Testis (tissue), 3 donors: ENCODE results near the gene LRG1. TPM values are rescaled to one million over a fixed set of nuclear protein-coding genes. Genes with fewer than 3 reads are reported as not detected.

ENCODE experiments used
- DNase-seq: peaks from one replicate; pipeline ENCODE4 v3.0.0-alpha.2; 2019
- H3K27ac ChIP-seq, 2 donors: fragments of 200-600 bp; sonication (generic); one replicate each; pipeline ENCODE4 v1.5.1; 2019
- H3K27me3 ChIP-seq: fragments of 200-600 bp; sonication (generic); one replicate; pipeline ENCODE4 v1.5.1; 2019
- H3K36me3 ChIP-seq: fragments of 200-600 bp; sonication (generic); one replicate; pipeline ENCODE4 v1.5.1; 2017; ENCODE audit warnings: low read depth; ENCODE audit errors: missing control alignments
- H3K4me1 ChIP-seq: fragments of 200-600 bp; sonication (generic); one replicate; pipeline ENCODE4 v1.5.1; 2019
- H3K4me3 ChIP-seq, 2 donors: fragments of 200-600 bp; sonication (generic); one replicate each; pipeline ENCODE4 v1.5.1; 2017 to 2019
- H3K9me3 ChIP-seq: fragments of 200-600 bp; sonication (generic); one replicate; pipeline ENCODE4 v1.5.1; 2017
- POLR2A ChIP-seq: fragments of 450-650 bp; IDR thresholded peaks from one replicate; pipeline ENCODE4 v1.6.1; 2017; ENCODE audit warnings: antibody characterized with exemption, mild to moderate bottlenecking, moderate library complexity
- WGBS, 2 donors: methylation state at CpG; one replicate each; pipeline ENCODE4 v1.1.5; 2018; 5-methylcytosine and 5-hydroxymethylcytosine counted together
- intact Hi-C: fragments of 100-400 bp; cut with DNase I; formaldehyde crosslinking; loops from one replicate; pipeline ENCODE4 v1.15.1; 2023; ENCODE audit warnings: low total_unique reads
- polyA plus RNA-seq: library from polyadenylated mRNA; stranded (reverse); fragments of 350-450 nt; fragmentation: Illumina TruSeq; extraction: RNeasy Lipid Tissue Mini Kit (QIAGEN cat#74804); gene quantifications from one replicate; pipeline ENCODE4 v1.2.3, GENCODE V29; 2014; ENCODE audit warnings: low read depth, low replicate concordance; ENCODE audit not compliant: insufficient read depth
- total RNA-seq, 2 donors: library from RNA; depleted of rRNA; stranded (reverse); fragments of >200 nt; gene quantifications; one replicate each; pipeline ENCODE4 v1.2.3, GENCODE V29; 2016
- TF ChIP-seq, protein P1 (sequence below), 3 experiments: fragments of 450-650 bp in 2 of 3; fragments of 200-600 bp in 1 of 3; sonication (generic) in 1 of 3; IDR thresholded peaks; one replicate each; pipeline ENCODE4 v1.5.1; 2016 to 2019; ENCODE audit warnings: antibody characterized with exemption in 3 of 3, mild to moderate bottlenecking in 2 of 3, moderate library complexity in 1 of 3

LRG1 gene
- total and polyA plus RNA-seq, 3 donors from 2014 or later = 0.24 to 0.58 (median 0.25) TPM

DNA sequence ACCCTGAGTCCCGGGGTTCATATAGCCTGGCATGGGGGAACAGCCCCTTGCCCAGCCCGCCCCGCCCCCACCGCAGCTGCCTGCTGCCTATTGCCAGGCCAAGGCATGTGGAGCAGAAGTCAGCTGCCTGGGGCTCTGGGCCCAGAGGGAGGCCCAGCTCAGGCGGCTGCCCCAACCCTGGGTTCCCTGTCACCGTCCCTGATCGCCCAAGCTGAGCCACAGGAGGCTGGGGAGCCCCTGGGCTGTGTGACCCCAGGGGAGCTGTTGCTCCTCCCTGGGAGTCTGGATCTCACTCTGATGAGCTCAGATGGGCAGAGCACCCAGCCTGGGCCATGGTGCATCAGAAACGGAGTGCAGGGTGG is 22.9 kb downstream of the LRG1 start:
- Histone ChIP-seq H3K27ac (no peak overlapping the region), H3K4me1 (peaks cover 10% of the 10 kb centered on the region), H3K36me3 (no peaks in the 10 kb centered on the region), H3K27me3 (no peaks in the 10 kb centered on the region), H3K9me3 (no peaks in the 10 kb centered on the region), H3K4me3 (no peak overlapping the region)
- DNase-seq = no peak
- 61% methylated on average over 8 of the region's 8 CpGs; no CpG with 5 or more reads in 1 of the 2 donors for WGBS, 2 donors
- TF ChIP-seq, protein P1, sequence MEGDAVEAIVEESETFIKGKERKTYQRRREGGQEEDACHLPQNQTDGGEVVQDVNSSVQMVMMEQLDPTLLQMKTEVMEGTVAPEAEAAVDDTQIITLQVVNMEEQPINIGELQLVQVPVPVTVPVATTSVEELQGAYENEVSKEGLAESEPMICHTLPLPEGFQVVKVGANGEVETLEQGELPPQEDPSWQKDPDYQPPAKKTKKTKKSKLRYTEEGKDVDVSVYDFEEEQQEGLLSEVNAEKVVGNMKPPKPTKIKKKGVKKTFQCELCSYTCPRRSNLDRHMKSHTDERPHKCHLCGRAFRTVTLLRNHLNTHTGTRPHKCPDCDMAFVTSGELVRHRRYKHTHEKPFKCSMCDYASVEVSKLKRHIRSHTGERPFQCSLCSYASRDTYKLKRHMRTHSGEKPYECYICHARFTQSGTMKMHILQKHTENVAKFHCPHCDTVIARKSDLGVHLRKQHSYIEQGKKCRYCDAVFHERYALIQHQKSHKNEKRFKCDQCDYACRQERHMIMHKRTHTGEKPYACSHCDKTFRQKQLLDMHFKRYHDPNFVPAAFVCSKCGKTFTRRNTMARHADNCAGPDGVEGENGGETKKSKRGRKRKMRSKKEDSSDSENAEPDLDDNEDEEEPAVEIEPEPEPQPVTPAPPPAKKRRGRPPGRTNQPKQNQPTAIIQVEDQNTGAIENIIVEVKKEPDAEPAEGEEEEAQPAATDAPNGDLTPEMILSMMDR (IDR thresholded peaks at IDR 0.05) = no peak
- TF ChIP-seq POLR2A = no peak
- intact Hi-C loops = no loop called here

DNA sequence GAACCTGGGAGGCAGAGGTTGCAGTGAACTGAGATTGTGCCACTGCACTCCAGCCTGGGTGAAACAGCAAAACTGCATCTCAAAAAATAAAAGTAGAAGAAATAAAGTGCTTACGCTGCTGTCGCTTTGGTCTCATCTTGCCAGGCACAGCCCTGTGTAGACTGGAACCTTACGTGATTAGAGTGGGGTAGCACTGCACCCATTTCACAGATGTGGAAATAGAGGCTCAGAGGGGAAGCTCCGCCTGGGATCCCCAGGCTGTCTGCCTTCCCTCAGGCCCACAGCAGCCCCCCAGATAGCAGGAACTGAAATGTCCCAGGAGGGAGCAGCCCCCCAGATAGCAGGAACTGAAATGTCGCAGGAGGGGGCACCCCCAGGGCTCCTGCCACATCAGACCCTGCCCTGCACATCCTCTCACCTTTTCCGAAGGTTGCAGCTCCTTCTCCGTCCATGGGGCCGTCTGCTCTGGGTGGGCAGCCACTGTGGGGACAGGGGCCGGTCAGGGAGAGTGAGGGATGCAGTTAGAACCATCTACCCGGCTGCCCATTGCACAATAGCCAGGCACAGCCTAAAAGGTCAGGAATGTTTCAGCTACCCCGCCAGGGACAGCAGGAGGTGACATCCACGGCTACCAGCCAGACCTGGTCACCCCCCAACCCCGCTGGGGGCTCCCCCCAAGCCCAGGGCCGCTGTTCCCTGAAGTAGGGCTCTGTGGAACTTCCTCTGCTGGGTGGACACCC is 23.5 kb downstream of the LRG1 start:
- H3K4me1 ChIP-seq = peaks cover 10% of the 10 kb centered on the region
- H3K9me3 ChIP-seq = no peaks in the 10 kb centered on the region
- H3K27ac ChIP-seq = no peak overlapping the region
- TF ChIP-seq, protein P1 (IDR thresholded peaks at IDR 0.05) = no peak
- TF ChIP-seq POLR2A = no peak
- H3K36me3 ChIP-seq = no peaks in the 10 kb centered on the region
- 82% methylated on average over 10 to 14 of the region's 14 CpGs for WGBS, 2 donors
- no peak overlapping the region for H3K4me3 ChIP-seq
- H3K27me3 ChIP-seq = no peaks in the 10 kb centered on the region
- intact Hi-C loops = no loop called here
- no peak for DNase-seq

DNA sequence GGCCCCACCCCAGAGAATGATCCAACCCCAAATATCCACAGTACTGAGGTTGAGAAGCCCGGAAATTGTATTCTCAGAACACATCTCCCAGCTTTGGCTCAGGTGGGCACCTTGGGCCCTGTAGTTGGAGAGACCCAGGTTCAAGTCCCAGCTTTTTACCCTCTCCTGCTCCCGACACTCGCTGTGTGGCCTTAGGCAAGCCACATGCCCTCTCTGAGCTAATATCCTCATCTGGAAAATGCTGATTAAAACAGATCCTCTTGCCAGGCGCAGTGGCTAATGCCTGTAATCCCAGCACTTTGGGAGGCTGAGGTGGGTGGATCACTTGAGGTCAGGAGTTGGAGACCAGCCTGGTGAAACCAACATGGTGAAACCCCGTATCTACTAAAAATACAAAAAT is 24.1 kb downstream of the LRG1 start:
- TF ChIP-seq, protein P1 (IDR thresholded peaks at IDR 0.05) = no peak
- no peak for TF ChIP-seq POLR2A
- peaks cover 10% of the 10 kb centered on the region for H3K4me1 ChIP-seq
- H3K4me3 ChIP-seq = no peak overlapping the region
- intact Hi-C loops = no loop called here
- no peak overlapping the region for H3K27ac ChIP-seq
- no peak for DNase-seq
- H3K9me3 ChIP-seq = no peaks in the 10 kb centered on the region
- H3K36me3 ChIP-seq = no peaks in the 10 kb centered on the region
- H3K27me3 ChIP-seq = no peaks in the 10 kb centered on the region
- 88 to 96% methylated on average over 4 to 5 of the region's 5 CpGs for whole genome bisulfite sequencing, 2 donors

DNA sequence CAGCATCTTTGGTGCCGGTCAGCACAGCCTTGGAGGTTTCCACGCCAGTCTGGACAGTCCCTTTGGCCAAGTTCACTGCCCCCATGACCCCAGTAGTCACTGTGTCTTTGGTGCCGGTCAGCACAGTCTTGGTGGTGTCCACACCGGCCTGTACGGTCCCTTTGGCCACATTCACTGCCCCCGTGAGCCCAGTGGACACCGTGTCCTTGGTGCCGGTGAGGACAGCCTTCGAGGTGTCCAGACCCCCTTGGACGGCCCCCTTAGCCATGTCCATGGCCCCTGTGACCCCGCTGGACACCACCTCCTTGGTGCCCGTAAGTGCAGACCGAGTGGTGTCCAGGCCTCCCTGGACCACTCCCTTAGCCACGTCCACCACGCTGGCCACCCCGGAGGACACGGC is 26.6 kb downstream of the LRG1 start:
- TF ChIP-seq POLR2A = no peak
- TF ChIP-seq, protein P1 (IDR thresholded peaks at IDR 0.05) = no peak
- no peaks in the 10 kb centered on the region for H3K36me3 ChIP-seq
- no peak overlapping the region for H3K4me3 ChIP-seq
- 85 to 90% methylated on average over 2 to 14 of the region's 17 CpGs for WGBS, 2 donors
- DNase-seq = no peak
- H3K4me1 ChIP-seq = peaks cover 3% of the 10 kb centered on the region
- H3K27ac ChIP-seq = no peak overlapping the region
- no peaks in the 10 kb centered on the region for H3K27me3 ChIP-seq
- intact Hi-C loops = no loop called here
- no peaks in the 10 kb centered on the region for H3K9me3 ChIP-seq

DNA sequence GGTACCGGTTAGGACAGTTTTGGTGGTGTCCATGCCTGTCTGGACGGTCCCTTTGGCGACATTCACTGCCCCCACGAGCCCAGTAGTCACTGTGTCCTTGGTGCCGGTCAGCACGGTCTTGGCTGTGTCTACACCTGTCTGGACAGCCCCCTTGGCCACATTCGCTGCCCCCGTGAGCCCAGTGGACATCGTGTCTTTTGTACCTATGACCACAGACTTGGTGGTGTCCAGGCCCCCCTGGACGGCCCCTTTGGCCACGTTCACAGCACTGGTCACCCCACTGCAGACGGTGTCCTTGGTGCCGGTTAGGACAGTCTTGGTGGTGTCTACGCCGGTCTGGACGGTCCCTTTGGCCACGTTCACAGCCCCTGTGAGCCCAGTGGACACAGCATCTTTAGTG is 27.8 kb downstream of the LRG1 start:
- no peak for TF ChIP-seq POLR2A
- TF ChIP-seq, protein P1 (IDR thresholded peaks at IDR 0.05) = no peak
- WGBS, 2 donors = 83 to 93% methylated on average over 12 to 17 of the region's 17 CpGs
- no peak overlapping the region for H3K27ac ChIP-seq
- H3K36me3 ChIP-seq = no peaks in the 10 kb centered on the region
- H3K4me1 ChIP-seq = peaks cover 6% of the 10 kb centered on the region
- no peak overlapping the region for H3K4me3 ChIP-seq
- intact Hi-C loops = no loop called here
- H3K27me3 ChIP-seq = no peaks in the 10 kb centered on the region
- DNase-seq = no peak
- no peaks in the 10 kb centered on the region for H3K9me3 ChIP-seq
